Ishikawa (cell line): ENCODE measurements around the gene RTN4RL1.

Experiments used
- CEBPB ChIP-seq: IDR thresholded peaks from 2 replicates; pipeline ENCODE4 v1.6.1; 2012
- USF1 ChIP-seq: IDR thresholded peaks from 2 replicates; pipeline ENCODE4 v1.6.1; 2012
- YY1 ChIP-seq: IDR thresholded peaks from 2 replicates; pipeline ENCODE4 v1.6.1; 2012; ENCODE audit warnings: low read depth

- TF ChIP-seq YY1 (no peak), CEBPB (no peak), USF1 (no peak)
Measured at GRCh38 chr17:2033153-2033552, 8.0 kb upstream of the RTN4RL1 start.
